Mesothelial cell of epicardium (in vitro differentiated cells): ENCODE data around the gene GRPR. TPM values are rescaled to one million over a fixed set of nuclear protein-coding genes. Genes with fewer than 3 reads are reported as not detected.
"Not testable (repeated sequence)": the region's sequence is repeated elsewhere in the genome, so short reads cannot be mapped to it uniquely, and the experiment has no call there.

Source experiments
- DNase-seq, 2 experiments: peaks; one replicate each; pipeline ENCODE4 v3.0.0; 2021; ENCODE audit warnings: low spot score in 2 of 2; ENCODE audit not compliant: unreplicated experiment in 2 of 2
- H3K27ac Mint-ChIP-seq: 2 replicates; pipeline ENCODE4 v1.8.0; 2021; ENCODE audit warnings: mixed read lengths
- H3K27me3 Mint-ChIP-seq: 2 replicates; pipeline ENCODE4 v1.8.0; 2021; ENCODE audit warnings: low read depth, mixed read lengths
- H3K36me3 Mint-ChIP-seq: 2 replicates; pipeline ENCODE4 v1.8.0; 2021; ENCODE audit warnings: mixed read lengths
- H3K4me1 Mint-ChIP-seq: 2 replicates; pipeline ENCODE4 v1.8.0; 2021; ENCODE audit warnings: mixed read lengths
- H3K4me3 Mint-ChIP-seq: 2 replicates; pipeline ENCODE4 v1.8.0; 2021; ENCODE audit warnings: mild to moderate bottlenecking, moderate library complexity, mixed read lengths
- H3K9me3 Mint-ChIP-seq: 2 replicates; pipeline ENCODE4 v1.8.0; 2021; ENCODE audit warnings: mixed read lengths
- CTCF ChIP-seq: fragments of 200-600 bp; sonication (generic); IDR thresholded peaks from one replicate; pipeline ENCODE4 v1.5.0; 2021; ENCODE audit warnings: antibody characterized with exemption; ENCODE audit not compliant: unreplicated experiment
- total RNA-seq: library from RNA; stranded (reverse); gene quantifications from 3 replicates; pipeline ENCODE4 v1.2.1, GENCODE V29; 2021

GRPR gene
- total RNA-seq, 1 donor from 2014 or later: 1.7 TPM

DNA sequence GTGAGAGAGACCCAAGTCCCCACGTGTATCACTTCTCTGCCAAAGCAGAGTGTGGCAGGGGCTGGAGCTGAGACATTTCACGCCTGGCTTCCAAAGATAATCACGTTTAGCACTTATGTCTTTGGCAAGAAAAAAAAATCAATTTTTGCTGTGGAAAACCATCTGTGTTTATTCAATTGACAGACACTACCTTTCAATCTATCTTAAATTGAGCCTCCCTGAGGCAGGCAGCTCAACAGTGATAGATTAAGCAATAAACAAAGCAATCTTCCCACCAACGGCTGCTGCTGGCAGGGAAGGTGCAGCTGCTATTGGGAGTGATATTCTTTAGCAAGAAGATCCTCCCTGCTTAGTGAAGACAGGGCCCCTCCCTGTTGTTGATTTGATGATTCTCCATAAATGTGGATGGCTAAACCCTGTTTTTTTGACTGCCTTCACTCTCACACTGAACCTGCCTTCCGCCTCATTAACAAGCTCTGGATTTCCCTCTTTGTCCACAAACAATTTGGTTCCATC, 32.3 kb downstream of the GRPR start:
- no peak overlapping the region for H3K27ac Mint-ChIP-seq
- no peak overlapping the region for H3K4me3 Mint-ChIP-seq
- H3K9me3 Mint-ChIP-seq: peaks cover 3% of the 10 kb centered on the region
- no peaks in the 10 kb centered on the region for H3K36me3 Mint-ChIP-seq
- no peak for TF ChIP-seq CTCF
- H3K4me1 Mint-ChIP-seq: peaks cover 18% of the 10 kb centered on the region
- no peaks in the 10 kb centered on the region for H3K27me3 Mint-ChIP-seq
- DNase-seq: no peak

DNA sequence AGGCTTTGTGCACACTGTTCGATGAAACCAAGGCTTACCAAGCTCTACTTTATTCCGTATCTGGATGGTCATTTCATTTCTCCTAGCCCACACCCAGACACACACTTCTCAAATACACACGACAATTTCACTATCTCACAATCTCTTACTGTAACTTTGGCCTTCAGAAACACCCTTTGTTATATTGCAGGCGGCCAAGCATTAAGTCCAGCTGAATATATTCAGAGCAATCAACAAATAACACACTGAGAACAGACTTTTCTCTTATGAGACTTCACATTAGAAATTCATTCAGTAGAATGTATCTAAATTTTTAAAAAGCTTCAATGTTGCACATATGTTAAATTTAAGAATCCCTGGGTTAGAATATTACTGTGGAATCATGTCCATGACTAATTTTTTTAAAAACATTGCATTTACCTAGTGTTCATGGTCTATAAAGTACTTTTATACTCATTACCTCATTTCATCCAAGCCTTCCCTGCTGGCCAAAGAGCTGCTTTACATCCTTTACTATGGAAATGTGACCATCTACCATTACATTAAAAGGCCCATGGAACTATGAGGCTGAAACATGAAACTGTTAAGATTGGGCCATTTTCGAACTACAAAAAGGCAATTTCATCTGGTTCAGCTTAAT, 33.4 kb downstream of the GRPR start:
- no peak for TF ChIP-seq CTCF
- DNase-seq: no peak
- H3K27ac Mint-ChIP-seq: no peak overlapping the region
- H3K27me3 Mint-ChIP-seq: no peaks in the 10 kb centered on the region
- H3K9me3 Mint-ChIP-seq: peaks cover 3% of the 10 kb centered on the region
- H3K4me3 Mint-ChIP-seq: no peak overlapping the region
- H3K36me3 Mint-ChIP-seq: no peaks in the 10 kb centered on the region
- H3K4me1 Mint-ChIP-seq: peaks cover 22% of the 10 kb centered on the region

DNA sequence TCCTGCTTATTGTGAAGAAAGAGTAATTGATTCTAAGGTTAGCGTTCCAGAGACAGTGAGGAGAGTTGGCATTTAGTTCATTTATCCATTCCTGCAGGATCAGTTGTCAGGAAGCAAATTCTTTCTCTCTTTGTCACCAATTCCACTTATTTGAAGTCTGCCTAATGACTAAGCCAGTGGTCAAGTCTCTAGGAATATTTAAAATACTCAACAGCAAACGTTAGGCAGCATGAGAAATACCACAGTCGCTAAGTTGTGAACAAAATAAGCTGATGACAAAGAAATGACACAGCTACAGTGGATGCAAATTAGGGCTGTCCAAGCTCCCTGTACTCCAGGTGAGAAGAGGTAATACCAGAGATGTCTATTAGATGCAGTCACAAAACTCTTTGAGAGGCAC, 37.4 kb downstream of the GRPR start:
- Mint-ChIP-seq H3K27me3 (no peaks in the 10 kb centered on the region), H3K27ac (no peak overlapping the region), H3K9me3 (no peaks in the 10 kb centered on the region), H3K36me3 (no peaks in the 10 kb centered on the region), H3K4me3 (no peak overlapping the region), H3K4me1 (peaks cover 18% of the 10 kb centered on the region)
- DNase-seq: no peak
- no peak for TF ChIP-seq CTCF

- not testable (repeated sequence) for H3K27ac Mint-ChIP-seq
These were observed 37.8 kb downstream of the GRPR start for GRCh38 chrX:16161173-16161572.

GRCh38 chrX:16162391-16162790, 39.0 kb downstream of the GRPR start:
- Mint-ChIP-seq H3K27ac (no peak overlapping the region), H3K4me1 (peaks cover 17% of the 10 kb centered on the region), H3K36me3 (no peaks in the 10 kb centered on the region), H3K4me3 (no peak overlapping the region), H3K27me3 (no peaks in the 10 kb centered on the region), H3K9me3 (peaks cover 4% of the 10 kb centered on the region)
- DNase-seq: no peak
- TF ChIP-seq CTCF: no peak

More at GRCh38 chrX:16161173-16161572, 37.8 kb downstream of the GRPR start:
- H3K4me1 Mint-ChIP-seq: peaks cover 17% of the 10 kb centered on the region
- not testable (repeated sequence) for DNase-seq, H3K4me3 Mint-ChIP-seq, H3K36me3 Mint-ChIP-seq, H3K27me3 Mint-ChIP-seq, H3K9me3 Mint-ChIP-seq

- DNase-seq: no peak
- no peaks in the 10 kb centered on the region for H3K27me3 Mint-ChIP-seq
- peaks cover 17% of the 10 kb centered on the region for H3K4me1 Mint-ChIP-seq
These were observed 41.4 kb downstream of the GRPR start for GRCh38 chrX:16164748-16165147.

More at GRCh38 chrX:16164748-16165147, 41.4 kb downstream of the GRPR start:
- Mint-ChIP-seq H3K9me3 (peaks cover 4% of the 10 kb centered on the region), H3K36me3 (no peaks in the 10 kb centered on the region), H3K27ac (no peak overlapping the region), H3K4me3 (no peak overlapping the region)
- no peak for TF ChIP-seq CTCF
